Measurements from ENCODE around the gene DOK7.

The DOK7 gene

GRCh38 chr4:3462790-3463415, at the start of gene DOK7:
Gene DOK7, plus strand, starts transcription at chr4:3463306. Its CDS starts 70 bp downstream, at chr4:3463376.
- no peak for DNase-seq

- DNase-seq = no peak
Measured at GRCh38 chr4:3413675-3414420, 49.3 kb upstream of the DOK7 start.

DNA sequence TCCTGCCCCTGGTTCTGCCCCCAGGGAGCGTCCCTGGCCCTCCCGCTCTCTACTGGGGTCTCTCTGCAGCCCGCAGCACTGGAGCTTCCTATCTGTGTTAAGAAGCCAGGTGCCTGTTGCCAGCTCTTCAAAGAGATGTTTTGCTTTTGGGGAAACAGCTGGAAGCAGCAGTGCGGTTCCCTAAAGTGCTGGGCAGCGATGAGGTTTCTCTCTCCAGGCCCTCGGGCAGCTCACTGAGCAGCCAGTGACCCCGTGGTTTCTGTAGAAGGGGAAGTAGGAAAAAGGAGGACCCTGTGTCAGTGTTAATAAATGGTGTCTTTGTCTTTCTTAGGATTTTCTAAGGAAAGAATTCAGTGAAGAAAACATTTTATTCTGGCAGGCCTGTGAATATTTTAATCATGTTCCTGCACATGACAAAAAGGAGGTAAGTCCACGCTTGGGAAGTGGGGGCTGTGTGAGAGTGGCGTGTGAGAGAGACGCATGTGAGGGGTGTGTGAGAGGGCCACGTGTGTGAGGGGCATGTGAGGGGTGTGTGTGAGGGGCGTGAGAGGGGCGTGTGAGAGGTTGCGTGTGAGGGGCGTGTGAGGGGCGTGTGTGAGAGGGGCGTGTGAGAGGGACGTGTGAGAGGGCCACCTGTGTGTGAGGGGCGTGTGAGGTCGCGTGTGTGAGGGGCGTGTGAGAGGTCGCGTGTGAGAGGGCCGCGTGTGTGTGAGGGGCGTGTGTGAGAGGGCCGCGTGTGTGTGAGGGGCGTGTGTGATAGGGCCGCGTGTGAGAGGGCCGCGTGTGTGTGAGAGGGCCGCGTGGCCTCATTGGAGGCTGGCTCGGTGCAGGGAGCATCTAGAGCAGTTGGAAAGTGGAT, 48.5 kb upstream of the DOK7 start:
- DNase-seq = no peak

DNA sequence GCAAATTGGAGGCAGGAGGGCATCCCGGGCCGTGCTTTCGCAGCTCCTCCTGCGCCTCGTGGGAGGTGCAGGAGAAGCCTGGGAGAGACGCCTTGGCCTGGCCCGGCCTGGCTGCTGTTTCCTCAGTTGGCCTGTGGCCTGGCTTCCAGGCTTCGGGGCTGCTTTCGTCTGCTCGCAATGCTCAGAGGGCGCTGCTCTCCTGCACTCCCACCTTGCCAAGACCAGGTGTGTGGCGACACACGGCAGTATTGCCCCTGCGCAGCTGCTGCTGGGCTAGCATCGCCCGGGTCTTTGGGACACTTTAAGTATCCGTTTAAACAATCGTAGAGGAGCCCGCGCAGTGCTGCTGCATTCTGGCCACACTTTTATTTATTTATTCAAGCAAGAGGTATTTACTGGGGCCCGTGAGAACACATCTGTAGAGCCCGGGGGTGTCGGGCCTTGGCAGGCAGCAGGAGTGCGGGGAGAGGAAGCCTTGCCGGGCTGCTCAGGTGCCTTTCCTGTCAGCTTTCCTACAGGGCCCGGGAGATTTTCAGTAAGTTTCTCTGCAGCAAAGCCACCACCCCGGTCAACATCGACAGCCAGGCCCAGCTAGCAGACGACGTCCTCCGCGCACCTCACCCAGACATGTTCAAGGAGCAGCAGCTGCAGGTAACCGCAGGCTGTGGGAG, 47.5 kb upstream of the DOK7 start:
- DNase-seq = no peak

DNA sequence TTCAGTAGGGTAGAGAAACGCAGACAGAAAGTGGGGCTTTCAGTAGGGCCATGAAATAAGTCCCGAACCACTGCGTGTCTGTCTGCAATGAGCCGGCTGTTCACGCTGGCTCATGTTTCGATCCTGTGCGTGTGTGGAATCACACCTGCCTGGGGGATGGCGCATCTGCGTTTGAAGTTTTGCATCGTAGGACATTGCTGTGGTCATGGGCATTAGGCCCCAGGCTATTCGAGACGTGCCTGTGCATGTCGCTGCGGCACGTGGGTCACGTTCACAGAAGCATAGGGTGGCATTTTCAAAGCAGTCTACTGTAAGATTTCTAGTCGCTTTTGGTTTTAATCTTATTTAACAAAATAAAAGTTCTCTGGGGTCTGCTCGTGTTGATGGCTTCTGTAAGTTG, 46.8 kb upstream of the DOK7 start:
- no peak for DNase-seq

DNA sequence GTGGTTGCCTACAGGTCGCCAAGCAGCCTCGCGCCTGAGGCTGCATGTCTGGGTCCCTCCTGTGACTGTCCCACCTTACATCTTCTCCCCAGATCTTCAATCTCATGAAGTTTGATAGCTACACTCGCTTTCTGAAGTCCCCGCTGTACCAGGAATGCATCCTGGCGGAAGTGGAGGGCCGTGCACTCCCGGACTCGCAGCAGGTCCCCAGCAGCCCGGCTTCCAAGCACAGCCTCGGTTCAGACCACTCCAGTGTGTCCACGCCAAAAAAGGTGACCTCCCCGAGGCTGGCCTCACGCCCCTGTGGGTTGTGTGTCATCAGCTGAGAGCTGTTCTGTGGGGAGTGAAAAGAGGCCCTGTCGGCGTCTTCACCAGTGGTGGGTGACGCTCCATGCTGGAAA, 46.3 kb upstream of the DOK7 start:
- DNase-seq = no peak

DNA sequence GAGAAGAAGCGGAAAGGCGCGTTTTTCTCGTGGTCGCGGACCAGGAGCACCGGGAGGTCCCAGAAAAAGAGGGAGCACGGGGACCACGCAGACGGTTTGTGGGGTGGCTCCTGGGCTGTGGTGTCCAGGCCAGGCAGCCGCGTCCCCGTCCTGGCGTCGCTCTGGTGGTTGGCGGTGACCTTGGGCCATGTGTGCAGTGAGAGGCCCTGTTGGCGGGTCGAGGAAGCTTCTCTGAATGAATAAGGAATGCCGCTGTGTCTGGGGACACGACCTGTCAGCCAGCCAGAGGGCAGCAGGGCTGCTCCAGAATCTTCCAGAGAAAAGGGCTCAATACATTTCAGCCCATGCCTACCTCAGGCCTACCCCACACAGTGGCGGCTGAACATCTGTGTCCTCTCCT, 45.7 kb upstream of the DOK7 start:
- no peak for DNase-seq

DNA sequence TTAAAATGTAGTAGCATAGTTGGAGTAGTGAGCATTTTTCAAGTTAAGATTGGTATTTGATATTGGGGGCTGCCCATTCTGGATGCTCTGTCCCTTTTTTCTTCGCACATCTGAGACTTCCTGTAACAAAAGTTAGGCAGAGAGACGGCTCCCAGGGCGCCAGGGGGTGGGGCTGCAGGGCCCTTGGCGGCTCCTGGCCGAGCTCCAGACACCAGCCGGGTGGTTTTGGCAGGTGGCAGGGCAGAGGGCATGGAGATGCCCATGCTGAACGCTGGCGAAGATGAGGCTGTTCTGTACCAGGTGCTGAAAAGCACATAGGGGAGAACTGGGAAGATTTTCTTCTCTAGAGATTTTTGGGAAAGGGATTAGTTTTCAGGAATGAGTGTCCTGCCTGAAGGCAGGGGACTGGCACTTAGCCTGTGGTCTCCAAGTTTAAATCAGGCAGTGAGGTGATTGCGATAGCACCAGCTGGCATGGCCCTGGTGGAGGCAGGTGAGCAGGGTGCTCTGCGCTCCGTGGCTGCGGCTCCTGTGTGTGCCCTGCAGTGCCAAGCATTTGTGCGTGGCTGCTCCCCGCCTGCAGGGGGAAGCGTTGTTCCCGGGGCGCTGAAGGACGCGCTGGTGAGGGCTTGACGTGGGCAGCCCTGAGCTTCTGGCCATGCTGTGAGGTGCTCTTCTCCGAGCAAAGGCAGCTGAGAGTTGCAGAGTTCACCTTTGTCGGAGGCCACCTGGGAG, 44.9 kb upstream of the DOK7 start:
- DNase-seq = no peak

- no peak for DNase-seq
Measured at GRCh38 chr4:3419836-3420605, 43.1 kb upstream of the DOK7 start.

GRCh38 chr4:3420606-3420955, 42.5 kb upstream of the DOK7 start:
- no peak for DNase-seq

DNA sequence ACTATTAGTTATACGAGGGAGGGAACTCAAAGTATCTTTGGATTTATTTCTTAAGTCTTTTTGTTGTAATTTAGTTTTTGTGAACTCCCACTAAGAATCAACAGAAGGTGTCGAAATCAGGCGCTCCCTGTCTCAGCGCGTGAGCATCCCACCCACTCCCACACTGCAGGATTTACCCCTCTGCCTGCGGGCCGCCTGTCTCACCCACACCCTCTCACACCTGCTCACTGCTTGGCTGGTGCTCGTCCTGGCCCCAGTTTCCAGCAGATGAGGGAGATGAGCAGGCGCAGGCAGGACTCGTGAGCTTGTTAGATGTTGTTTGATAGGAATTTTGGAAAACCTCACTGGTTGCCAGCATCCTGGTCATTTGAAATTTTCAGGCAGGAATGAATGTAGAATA, 42.1 kb upstream of the DOK7 start:
- no peak for DNase-seq

GRCh38 chr4:3421470-3421869, 41.6 kb upstream of the DOK7 start:
- no peak for DNase-seq

- no peak for DNase-seq
Measured at GRCh38 chr4:3422241-3422801, 40.8 kb upstream of the DOK7 start.

DNA sequence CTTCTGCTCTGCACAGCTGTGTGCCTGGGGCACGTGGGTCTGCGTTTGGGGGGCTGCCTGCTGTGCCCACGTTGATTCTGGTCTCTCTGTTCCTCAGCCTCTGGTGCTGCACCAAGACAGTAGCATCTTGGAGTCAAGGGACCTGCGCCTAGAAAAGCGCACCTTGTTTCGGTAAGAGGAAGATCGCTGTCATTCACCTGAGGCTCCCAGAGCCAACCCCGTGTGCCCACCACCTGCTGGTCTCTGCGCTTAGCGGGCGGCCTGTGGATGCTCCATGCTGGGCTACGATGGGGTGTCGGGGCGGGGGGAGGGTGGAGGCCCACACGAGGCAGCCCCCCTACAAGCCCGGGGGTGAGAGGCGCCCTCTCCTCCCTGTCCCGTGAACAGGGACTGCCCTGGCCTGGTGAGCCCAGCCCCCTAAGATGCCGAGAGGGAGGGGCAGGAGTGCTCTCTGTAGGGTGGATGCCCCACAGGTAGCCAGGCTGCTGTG, 40.3 kb upstream of the DOK7 start:
- no peak for DNase-seq

GRCh38 chr4:3423406-3423805, 39.7 kb upstream of the DOK7 start:
- no peak for DNase-seq

- no peak for DNase-seq
Measured at GRCh38 chr4:3423952-3424351, 39.2 kb upstream of the DOK7 start.

- DNase-seq = no peak
Measured at GRCh38 chr4:3424522-3425095, 38.5 kb upstream of the DOK7 start.

DNA sequence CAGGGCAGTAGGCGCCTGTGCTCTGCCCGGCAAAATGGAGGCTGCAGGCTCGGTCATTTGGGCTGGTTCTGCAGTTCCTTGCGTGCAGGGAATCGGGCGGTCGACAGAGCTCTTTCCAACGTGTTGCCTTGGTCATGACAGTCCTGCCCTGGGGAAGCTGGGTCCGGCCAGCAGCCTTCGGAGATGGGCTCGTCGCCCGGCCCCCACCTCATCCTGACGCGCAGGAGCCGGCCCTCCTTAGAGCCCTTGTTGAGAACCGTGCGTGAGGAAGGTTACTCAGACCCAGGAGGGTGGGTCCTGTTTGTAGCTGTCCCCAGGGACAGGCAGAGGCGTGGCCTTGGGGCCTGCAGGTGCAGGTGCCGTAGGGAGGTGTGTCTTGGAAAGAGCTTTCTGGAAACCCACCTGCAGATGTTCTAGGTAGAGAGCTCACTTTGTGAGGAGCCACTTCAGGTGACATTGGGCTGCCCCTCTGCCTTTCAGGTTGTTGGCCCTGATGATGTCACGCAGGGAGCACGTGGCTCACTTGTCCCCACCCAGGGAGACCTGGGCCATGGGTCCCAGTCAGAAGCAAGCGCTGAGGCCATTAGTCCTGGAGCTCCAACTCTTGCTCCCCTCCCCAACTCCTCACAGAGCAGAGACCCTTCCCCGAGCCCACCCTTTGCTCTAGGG, 36.5 kb upstream of the DOK7 start:
- no peak for DNase-seq

DNA sequence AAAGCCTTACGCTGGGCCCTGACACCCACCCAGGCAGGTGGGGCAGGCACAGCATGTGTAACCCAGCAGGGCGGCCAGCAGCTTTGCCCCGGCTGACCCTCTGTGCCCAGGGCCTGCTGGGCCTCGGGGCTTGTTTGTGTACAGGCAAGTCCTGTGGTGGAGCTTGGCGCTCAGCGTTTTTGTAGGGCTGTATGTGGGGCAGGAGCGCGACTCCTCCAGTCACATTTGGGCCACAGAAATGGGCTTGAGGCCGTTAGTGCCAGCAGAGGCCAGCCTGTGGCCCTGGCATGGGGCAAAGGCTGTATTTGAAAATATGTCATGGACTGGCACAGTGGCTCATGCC, 36.0 kb upstream of the DOK7 start:
- DNase-seq = no peak

DNA sequence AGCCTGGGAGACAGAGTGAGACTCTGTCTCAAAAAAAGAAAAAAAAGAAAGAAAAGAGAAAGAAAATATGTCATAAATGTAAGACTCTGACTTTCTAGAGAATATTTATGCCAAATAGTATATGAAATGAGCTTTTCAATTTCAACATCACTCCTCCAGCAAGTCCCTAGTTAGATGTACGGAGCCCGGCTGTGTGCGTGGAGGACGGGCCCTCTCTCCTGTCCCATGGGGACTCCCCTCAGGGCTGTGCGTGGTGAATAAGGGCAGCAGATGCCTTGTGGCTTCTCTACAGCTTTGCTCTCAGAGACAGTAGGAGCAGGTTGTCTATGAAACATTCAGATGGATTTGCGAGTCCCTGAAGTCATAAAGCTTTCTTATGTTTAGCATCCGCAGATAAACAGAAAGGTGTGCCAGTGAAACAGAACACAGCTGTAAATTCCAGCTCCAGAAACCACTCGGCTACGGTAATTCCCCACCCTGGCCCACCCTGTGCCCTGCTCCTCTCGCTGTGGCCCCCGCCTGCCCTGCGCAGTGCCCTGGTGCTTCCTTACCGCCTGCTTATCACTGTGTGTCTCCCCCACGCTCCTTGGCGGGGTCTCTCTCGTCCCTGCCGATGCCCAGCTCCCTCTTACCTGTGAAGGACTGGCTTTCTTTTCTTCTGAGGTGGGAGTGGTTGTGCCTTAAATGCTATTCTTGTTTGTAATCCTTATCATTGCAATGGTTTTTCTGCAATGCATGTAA, 35.2 kb upstream of the DOK7 start:
- DNase-seq = no peak
